Activated T-helper 1 cell treated with Interleukin-2 at 50 U/mL for 16 hours (primary cell): ENCODE results near the gene FMN1.

ENCODE experiments used
- DNase-seq: peaks from one replicate; pipeline ENCODE4 v3.0.0-alpha.2; 2020; ENCODE audit warnings: low read depth

FMN1 gene

GRCh38 chr15:33016405-33017024, 178.0 kb downstream of the FMN1 start:
- no peak for DNase-seq

GRCh38 chr15:33014586-33014985, 179.9 kb downstream of the FMN1 start:
- no peak for DNase-seq

- DNase-seq = no peak
These were observed 180.6 kb downstream of the FMN1 start for GRCh38 chr15:33013827-33014445.

GRCh38 chr15:33011976-33012375, 182.5 kb downstream of the FMN1 start:
- DNase-seq = no peak

- no peak for DNase-seq
These were observed 184.9 kb downstream of the FMN1 start for GRCh38 chr15:33009603-33010002.

- DNase-seq = no peak
These were observed 185.5 kb downstream of the FMN1 start for GRCh38 chr15:33009026-33009425.

GRCh38 chr15:33008284-33008995, 186.1 kb downstream of the FMN1 start:
- DNase-seq = no peak

GRCh38 chr15:33007303-33007855, 187.1 kb downstream of the FMN1 start:
- no peak for DNase-seq

- no peak for DNase-seq
These were observed 188.9 kb downstream of the FMN1 start for GRCh38 chr15:33005582-33005981.

- no peak for DNase-seq
These were observed 192.6 kb downstream of the FMN1 start for GRCh38 chr15:33001926-33002325.

- DNase-seq = no peak
These were observed 195.4 kb downstream of the FMN1 start for GRCh38 chr15:32998979-32999672.

- DNase-seq = no peak
These were observed 196.3 kb downstream of the FMN1 start for GRCh38 chr15:32998182-32998581.

GRCh38 chr15:32994810-32995424, 199.6 kb downstream of the FMN1 start:
- DNase-seq = no peak

GRCh38 chr15:32993285-32993684, 201.2 kb downstream of the FMN1 start:
- no peak for DNase-seq

- DNase-seq = no peak
These were observed 202.8 kb downstream of the FMN1 start for GRCh38 chr15:32991619-32992111.

- no peak for DNase-seq
These were observed 204.4 kb downstream of the FMN1 start for GRCh38 chr15:32990071-32990470.

- DNase-seq = no peak
These were observed 207.4 kb downstream of the FMN1 start for GRCh38 chr15:32987067-32987466.

- DNase-seq = no peak
These were observed 208.4 kb downstream of the FMN1 start for GRCh38 chr15:32986147-32986546.

- no peak for DNase-seq
These were observed 210.8 kb downstream of the FMN1 start for GRCh38 chr15:32983679-32984078.

GRCh38 chr15:32982001-32982400, 212.5 kb downstream of the FMN1 start:
- DNase-seq = no peak

- no peak for DNase-seq
These were observed 213.0 kb downstream of the FMN1 start for GRCh38 chr15:32981536-32981935.

GRCh38 chr15:32979710-32980109, 214.8 kb downstream of the FMN1 start:
- DNase-seq = no peak
